ENCODE data around the gene UBE3B.

DNA sequence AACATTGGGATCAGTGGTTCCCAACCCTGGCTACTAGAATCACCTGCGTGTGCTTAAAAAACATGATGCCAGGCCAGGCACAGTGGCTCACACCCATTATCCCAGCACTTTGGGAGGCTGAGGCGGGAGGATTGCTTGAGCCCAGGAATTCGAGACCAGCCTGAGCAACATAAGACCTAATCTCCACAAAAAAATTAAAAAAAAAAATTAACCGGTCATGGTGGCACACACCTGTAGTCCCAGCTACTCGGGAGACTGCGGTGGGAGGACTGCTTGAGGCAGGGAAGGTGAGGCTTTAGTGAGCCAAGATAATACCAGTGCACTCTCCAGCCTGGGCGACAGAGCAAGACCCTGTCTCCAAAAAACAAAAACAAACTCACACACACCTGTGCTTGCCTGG, 2.3 kb upstream of the UBE3B start:
- TF ChIP-seq ZNF565 (CRISPR knock-in tag; conservative IDR thresholded peaks at IDR 0.05; ENCODE audit: low read depth), result no peak
- no peak for TF ChIP-seq ESRRG (CRISPR knock-in tag; IDR thresholded peaks at IDR 0.05)
- TF ChIP-seq, protein P1, sequence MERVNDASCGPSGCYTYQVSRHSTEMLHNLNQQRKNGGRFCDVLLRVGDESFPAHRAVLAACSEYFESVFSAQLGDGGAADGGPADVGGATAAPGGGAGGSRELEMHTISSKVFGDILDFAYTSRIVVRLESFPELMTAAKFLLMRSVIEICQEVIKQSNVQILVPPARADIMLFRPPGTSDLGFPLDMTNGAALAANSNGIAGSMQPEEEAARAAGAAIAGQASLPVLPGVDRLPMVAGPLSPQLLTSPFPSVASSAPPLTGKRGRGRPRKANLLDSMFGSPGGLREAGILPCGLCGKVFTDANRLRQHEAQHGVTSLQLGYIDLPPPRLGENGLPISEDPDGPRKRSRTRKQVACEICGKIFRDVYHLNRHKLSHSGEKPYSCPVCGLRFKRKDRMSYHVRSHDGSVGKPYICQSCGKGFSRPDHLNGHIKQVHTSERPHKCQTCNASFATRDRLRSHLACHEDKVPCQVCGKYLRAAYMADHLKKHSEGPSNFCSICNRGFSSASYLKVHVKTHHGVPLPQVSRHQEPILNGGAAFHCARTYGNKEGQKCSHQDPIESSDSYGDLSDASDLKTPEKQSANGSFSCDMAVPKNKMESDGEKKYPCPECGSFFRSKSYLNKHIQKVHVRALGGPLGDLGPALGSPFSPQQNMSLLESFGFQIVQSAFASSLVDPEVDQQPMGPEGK (CRISPR knock-in tag; IDR thresholded peaks at IDR 0.05; ENCODE audit: borderline replicate concordance), result no peak
- no peak for TF ChIP-seq BACH2 (CRISPR knock-in tag; IDR thresholded peaks at IDR 0.05; ENCODE audit: borderline replicate concordance)

All from SK-N-SH treated with all-trans-retinoic acid at 6 μM for 48 hours (cell line).